Upper lobe of left lung (tissue), 6 donors: ENCODE results near the gene HTR3D. TPM values are rescaled to one million over a fixed set of nuclear protein-coding genes. Genes with fewer than 3 reads are reported as not detected.

Experiments
- ATAC-seq, 2 donors: fragments of 200-7000 bp; cut with Tn5 transposase; one replicate each; pipeline ENCODE4 v1.9.1; 2022; ENCODE audit warnings: mild to moderate bottlenecking in 2 of 2, moderate library complexity in 2 of 2; ENCODE audit not compliant: low FRiP score in 2 of 2
- DNase-seq, 2 donors: peaks; one replicate each; pipeline ENCODE4 v3.0.0-alpha.2; 2019 to 2020
- H3K27ac ChIP-seq, 4 donors: fragments of 200-600 bp; sonication (generic); one replicate each; pipeline ENCODE4 v1.5.1; 2016 to 2019
- H3K27me3 ChIP-seq, 4 donors: fragments of 200-600 bp; sonication (generic); one replicate each; pipeline ENCODE4 v1.5.1; 2017 to 2019
- H3K36me3 ChIP-seq, 4 donors: fragments of 200-600 bp; sonication (generic); one replicate each; pipeline ENCODE4 v1.5.1; 2016 to 2019
- H3K4me1 ChIP-seq, 4 donors: fragments of 200-600 bp; sonication (generic); one replicate each; pipeline ENCODE4 v1.5.1; 2018 to 2019
- H3K4me3 ChIP-seq, 4 donors: fragments of 200-600 bp; sonication (generic); one replicate each; pipeline ENCODE4 v1.5.1; 2017 to 2019; ENCODE audit warnings: mild to moderate bottlenecking in 2 of 4, moderate library complexity in 1 of 4
- H3K9me3 ChIP-seq, 4 donors: fragments of 200-600 bp; sonication (generic); one replicate each; pipeline ENCODE4 v1.5.1; 2018 to 2019
- EP300 ChIP-seq, 4 donors: sonication (generic); formaldehyde crosslinking; IDR thresholded peaks; one replicate each; pipeline ENCODE4 v1.5.1; 2017; ENCODE audit warnings: antibody characterized with exemption in 4 of 4, control low read depth in 2 of 4
- POLR2A ChIP-seq, 4 donors: fragments of 450-650 bp; IDR thresholded peaks; one replicate each; pipeline ENCODE4 v1.5.1; 2016 to 2017; ENCODE audit warnings: antibody characterized with exemption in 4 of 4, mild to moderate bottlenecking in 2 of 4
- POLR2AphosphoS5 ChIP-seq, 2 donors: sonication (generic); formaldehyde crosslinking; IDR thresholded peaks; one replicate each; pipeline ENCODE4 v1.5.1; 2017; ENCODE audit warnings: antibody characterized with exemption in 2 of 2
- WGBS, 2 donors: methylation state at CpG; one replicate each; pipeline ENCODE4 v1.1.5; 2017 to 2018; 5-methylcytosine and 5-hydroxymethylcytosine counted together
- total RNA-seq, 6 donors: library from RNA; depleted of rRNA in 4 of 6; stranded (reverse); fragments of >200 nt in 4 of 6; gene quantifications; one replicate each; pipeline versions ENCODE4 v1.1.0 to v1.2.1, GENCODE V29; 2016 to 2021
- TF ChIP-seq, protein P1 (sequence below), 6 experiments: fragments of 450-650 bp in 4 of 6; fragments of 200-600 bp in 2 of 6; sonication (generic) in 2 of 6; IDR thresholded peaks; one replicate each; pipeline ENCODE4 v1.5.1; 2016 to 2019; ENCODE audit warnings: antibody characterized with exemption in 6 of 6
- donor health status: DM: no; HTN: no; CAD: no; lungs with moderate emphysema.
- donor health status: DM: no; HTN: yes; CAD: no; lungs with severe emphysema.

Gene HTR3D, protein sequence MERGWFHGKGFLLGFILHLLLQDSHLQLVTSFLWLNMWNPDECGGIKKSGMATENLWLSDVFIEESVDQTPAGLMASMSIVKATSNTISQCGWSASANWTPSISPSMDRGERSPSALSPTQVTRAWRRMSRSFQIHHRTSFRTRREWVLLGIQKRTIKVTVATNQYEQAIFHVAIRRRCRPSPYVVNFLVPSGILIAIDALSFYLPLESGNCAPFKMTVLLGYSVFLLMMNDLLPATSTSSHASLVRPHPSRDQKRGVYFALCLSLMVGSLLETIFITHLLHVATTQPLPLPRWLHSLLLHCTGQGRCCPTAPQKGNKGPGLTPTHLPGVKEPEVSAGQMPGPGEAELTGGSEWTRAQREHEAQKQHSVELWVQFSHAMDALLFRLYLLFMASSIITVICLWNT
- total RNA-seq: not detected

DNA sequence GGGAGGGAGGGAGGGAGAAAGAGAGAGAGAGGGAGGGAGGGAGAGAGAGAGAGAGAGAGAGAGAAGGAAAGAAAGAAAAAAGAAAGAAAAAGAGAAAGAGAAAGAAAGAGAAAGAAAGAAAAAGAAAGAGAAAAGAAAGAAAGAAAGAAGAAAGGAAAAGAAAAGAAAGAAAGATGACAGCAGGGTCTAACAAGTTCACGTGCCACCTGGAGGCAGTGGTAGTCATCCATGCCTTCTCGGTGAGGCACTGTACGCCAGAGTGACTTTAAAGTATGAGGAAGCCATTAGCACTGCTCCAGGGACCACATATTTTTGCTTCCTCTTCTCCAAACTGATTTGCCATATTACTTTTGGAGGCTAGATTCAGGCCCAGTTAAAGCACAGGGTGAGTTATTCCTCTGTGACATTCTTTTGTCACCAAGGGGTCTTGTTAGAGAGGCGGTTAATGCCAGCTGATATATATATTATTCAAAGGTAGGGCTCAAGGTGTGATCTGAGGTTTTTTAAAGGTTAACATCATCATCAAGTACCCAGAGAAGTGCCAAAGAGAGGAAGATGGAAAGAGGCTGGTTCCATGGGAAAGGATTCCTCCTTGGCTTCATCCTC is at the start of gene HTR3D:
HTR3D (plus strand) TSS at position 556 of the 606 bp plus-strand sequence; CDS start at position 556, 0 bp downstream.
- Histone ChIP-seq H3K27ac (no peak within 1 kb of the TSS), H3K36me3 (no peaks in the 10 kb centered on the region), H3K4me1 (no peaks in the 10 kb centered on the region), H3K4me3 (no peak within 1 kb of the TSS), H3K9me3 (no peaks in the 10 kb centered on the region), H3K27me3 (no peaks in the 10 kb centered on the region)
- TF ChIP-seq, protein P1, sequence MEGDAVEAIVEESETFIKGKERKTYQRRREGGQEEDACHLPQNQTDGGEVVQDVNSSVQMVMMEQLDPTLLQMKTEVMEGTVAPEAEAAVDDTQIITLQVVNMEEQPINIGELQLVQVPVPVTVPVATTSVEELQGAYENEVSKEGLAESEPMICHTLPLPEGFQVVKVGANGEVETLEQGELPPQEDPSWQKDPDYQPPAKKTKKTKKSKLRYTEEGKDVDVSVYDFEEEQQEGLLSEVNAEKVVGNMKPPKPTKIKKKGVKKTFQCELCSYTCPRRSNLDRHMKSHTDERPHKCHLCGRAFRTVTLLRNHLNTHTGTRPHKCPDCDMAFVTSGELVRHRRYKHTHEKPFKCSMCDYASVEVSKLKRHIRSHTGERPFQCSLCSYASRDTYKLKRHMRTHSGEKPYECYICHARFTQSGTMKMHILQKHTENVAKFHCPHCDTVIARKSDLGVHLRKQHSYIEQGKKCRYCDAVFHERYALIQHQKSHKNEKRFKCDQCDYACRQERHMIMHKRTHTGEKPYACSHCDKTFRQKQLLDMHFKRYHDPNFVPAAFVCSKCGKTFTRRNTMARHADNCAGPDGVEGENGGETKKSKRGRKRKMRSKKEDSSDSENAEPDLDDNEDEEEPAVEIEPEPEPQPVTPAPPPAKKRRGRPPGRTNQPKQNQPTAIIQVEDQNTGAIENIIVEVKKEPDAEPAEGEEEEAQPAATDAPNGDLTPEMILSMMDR (IDR thresholded peaks at IDR 0.05): no peak
- TF ChIP-seq POLR2A (IDR thresholded peaks at IDR 0.05) (no peak), POLR2AphosphoS5 (IDR thresholded peaks at IDR 0.05) (no peak), EP300 (IDR thresholded peaks at IDR 0.05) (no peak)
- no peak for ATAC-seq
- no peak for DNase-seq
- 67 to 68% methylated on average over 4 of the region's 4 CpGs for whole genome bisulfite sequencing, 2 donors

DNA sequence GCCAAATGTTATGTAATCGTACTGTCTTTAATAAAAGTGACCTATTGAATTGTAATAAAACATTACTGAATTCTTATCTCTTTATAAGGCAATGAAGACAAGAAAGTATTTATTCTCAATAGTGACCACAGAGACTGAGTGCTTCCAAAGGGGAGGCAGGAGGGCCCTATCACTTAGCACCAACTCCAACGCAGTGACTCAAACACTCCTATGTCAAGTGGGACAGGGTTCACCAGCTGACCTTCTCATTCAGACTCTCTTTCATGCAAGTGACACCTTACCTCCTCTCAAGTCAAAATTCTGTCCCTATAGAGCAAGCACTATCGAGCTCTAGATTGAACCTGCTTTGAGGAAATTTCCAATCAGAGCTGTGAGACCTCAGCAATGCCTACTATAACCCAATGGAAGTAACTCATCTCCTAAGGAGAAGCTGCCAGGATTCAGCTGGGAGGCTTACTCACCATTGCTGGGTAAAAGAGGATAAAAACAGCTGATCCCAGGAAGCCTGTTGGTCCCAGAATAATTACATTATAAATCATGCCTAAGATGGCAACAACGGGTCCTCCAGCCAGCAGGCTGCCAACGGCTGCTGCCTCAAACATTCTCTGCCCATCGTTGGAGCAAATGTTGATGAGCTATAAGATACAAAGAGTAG is 49.4 kb upstream of the HTR3D start:
- no peak for ATAC-seq
- 86 to 89% methylated on average over 6 of the region's 6 CpGs for WGBS, 2 donors

DNA sequence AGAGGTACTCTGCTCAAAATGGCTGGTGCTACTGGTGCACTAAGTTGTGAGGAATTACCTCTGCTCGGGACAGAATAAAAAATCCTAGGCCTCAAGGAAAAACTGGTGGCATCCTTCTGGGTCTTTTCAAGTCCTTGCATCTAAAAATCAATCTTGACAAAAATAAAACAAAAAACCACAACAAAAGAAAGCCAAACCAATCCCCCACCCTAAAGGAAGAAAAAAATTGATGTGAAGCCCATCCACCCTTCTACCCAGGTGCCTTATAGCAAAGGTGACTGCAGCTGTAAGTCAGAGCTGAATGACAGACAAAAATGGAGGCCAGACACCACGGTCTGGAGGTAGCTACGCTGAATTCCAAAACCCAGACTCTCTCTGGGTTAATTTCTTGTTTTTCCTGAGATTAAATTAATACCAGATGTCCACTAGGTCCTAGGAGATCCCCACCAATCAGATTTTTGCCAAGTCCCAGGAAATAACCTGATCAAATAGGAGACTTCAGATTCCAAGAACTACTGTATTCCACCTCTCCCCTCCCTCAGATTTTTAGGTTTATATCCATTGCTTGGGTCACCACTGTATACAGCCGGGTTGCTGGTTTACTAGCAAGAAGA is 47.3 kb upstream of the HTR3D start:
- no peak for DNase-seq
- 89 to 97% methylated on average over 4 of the region's 4 CpGs for WGBS, 2 donors
- H3K36me3 ChIP-seq: peaks cover 10 to 82% (median 32%) of the 10 kb centered on the region in 4 donors
- no peaks in the 10 kb centered on the region for H3K4me1 ChIP-seq
- no peak for TF ChIP-seq POLR2A (IDR thresholded peaks at IDR 0.05)
- no peak for TF ChIP-seq EP300 (IDR thresholded peaks at IDR 0.05)
- TF ChIP-seq POLR2AphosphoS5 (IDR thresholded peaks at IDR 0.05): no peak
- TF ChIP-seq, protein P1 (IDR thresholded peaks at IDR 0.05): no peak
- H3K9me3 ChIP-seq: no peaks in the 10 kb centered on the region
- H3K27me3 ChIP-seq: no peaks in the 10 kb centered on the region
- no peak overlapping the region for H3K4me3 ChIP-seq
- no peak overlapping the region for H3K27ac ChIP-seq
- ATAC-seq: no peak

More for the DNA sequence above, 49.4 kb upstream of the HTR3D start:
- Histone ChIP-seq H3K27me3 (no peaks in the 10 kb centered on the region), H3K36me3 (peaks cover 3 to 61% (median 17%) of the 10 kb centered on the region in 4 donors), H3K27ac (no peak overlapping the region), H3K4me1 (no peaks in the 10 kb centered on the region), H3K4me3 (no peak overlapping the region), H3K9me3 (no peaks in the 10 kb centered on the region)
- TF ChIP-seq POLR2A (IDR thresholded peaks at IDR 0.05) (no peak), POLR2AphosphoS5 (IDR thresholded peaks at IDR 0.05) (no peak), EP300 (IDR thresholded peaks at IDR 0.05) (no peak)
- TF ChIP-seq, protein P1 (IDR thresholded peaks at IDR 0.05): no peak
- DNase-seq: no peak

DNA sequence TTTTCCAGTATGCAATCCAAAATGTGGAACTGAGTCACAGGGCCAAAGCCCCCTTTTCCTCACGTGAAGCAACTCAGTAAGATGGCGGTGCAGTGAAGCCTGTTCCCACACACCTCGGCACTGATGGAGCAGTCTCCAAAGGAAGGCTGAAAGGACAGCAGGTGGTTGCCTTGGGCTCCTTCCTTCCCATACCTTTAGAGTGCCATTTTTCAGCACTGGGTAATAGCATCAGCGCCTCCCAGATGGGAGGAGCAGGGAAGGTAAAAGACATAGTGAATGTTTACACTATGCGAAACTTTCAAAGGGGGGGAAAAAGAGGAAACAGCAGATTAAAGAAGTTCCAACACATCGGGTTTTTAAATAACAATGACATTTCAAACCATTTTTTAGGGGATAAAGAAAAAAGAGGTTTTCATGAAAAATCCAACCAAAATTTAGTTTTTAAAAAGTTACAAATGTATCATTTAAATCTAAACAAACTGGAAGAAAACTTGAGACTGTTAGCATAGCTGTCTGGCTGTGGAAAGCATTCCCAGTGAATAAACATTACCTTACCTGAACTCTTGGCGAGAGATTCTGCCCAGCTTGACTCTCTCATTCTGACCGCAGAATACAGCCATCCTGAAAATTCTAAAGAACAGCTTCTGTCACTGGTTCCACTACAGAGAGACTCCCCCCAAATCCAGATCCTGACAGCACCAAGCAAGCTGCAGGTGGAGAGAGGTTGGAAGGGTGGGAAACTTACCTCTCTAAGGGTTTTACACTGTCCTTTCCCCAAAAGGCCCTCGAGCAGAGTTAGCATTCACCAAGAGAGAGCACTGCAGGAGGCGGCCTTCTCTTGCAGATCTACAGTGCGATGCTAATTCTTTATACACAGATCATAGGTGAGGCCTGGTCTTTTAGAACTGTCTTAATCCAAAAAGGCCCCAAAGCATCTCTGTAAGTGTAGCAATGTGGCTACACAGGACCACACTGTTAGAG is 46.5 kb upstream of the HTR3D start:
- no peak overlapping the region for H3K4me3 ChIP-seq
- 78% methylated on average over 11 of the region's 11 CpGs for WGBS, 2 donors
- TF ChIP-seq, protein P1 (IDR thresholded peaks at IDR 0.05): no peak
- no peak for TF ChIP-seq POLR2A (IDR thresholded peaks at IDR 0.05)
- TF ChIP-seq POLR2AphosphoS5 (IDR thresholded peaks at IDR 0.05): no peak
- no peak for TF ChIP-seq EP300 (IDR thresholded peaks at IDR 0.05)
- no peak for DNase-seq
- H3K9me3 ChIP-seq: no peaks in the 10 kb centered on the region
- H3K27me3 ChIP-seq: no peaks in the 10 kb centered on the region
- H3K4me1 ChIP-seq: no peaks in the 10 kb centered on the region
- no peak for ATAC-seq
- no peak overlapping the region for H3K27ac ChIP-seq
- H3K36me3 ChIP-seq: peaks cover 10 to 83% (median 32%) of the 10 kb centered on the region in 4 donors
